OCI-LY3 (cell line): Measurements from ENCODE around the gene LGMN.

ENCODE experiments used
- H2AFZ ChIP-seq: fragments of 200-600, 300-600 bp; shearing (Covaris generic); 2 replicates; pipeline ENCODE4 v1.6.0; 2014; ENCODE audit warnings: antibody characterized with exemption, low read depth, low read length
- H3K27ac ChIP-seq: fragments of 200-600, 300-600 bp; sonication (generic); 2 replicates; pipeline ENCODE4 v1.5.1; 2014; ENCODE audit warnings: mild to moderate bottlenecking, low read length, moderate library complexity, mixed read lengths
- H3K27me3 ChIP-seq: fragments of 200-600, 300-600 bp; sonication (generic); 2 replicates; pipeline ENCODE4 v1.6.1; 2014; ENCODE audit warnings: low read depth, low read length, mixed read lengths
- H3K36me3 ChIP-seq: fragments of 200-600, 300-600 bp; sonication (generic); replicated peaks from 2 replicates; pipeline ENCODE3; 2014; ENCODE audit warnings: low read depth, low read length, mixed read lengths
- H3K4me1 ChIP-seq: fragments of 300-600, 200-600 bp; sonication (generic); 2 replicates; pipeline ENCODE4 v1.6.1; 2014; ENCODE audit warnings: low read length, mixed read lengths
- H3K4me2 ChIP-seq: fragments of 200-600, 300-600 bp; sonication (generic); 2 replicates; pipeline ENCODE4 v1.6.1; 2014; ENCODE audit warnings: low read length, mixed read lengths
- H3K4me3 ChIP-seq: fragments of 300-600, 200-600 bp; sonication (generic); 2 replicates; pipeline ENCODE4 v1.5.1; 2014; ENCODE audit warnings: antibody characterized with exemption, mild to moderate bottlenecking, low read length, moderate library complexity
- H3K79me2 ChIP-seq: fragments of 300-600, 200-600 bp; shearing (Covaris generic); 2 replicates; pipeline ENCODE4 v1.6.1; 2014; ENCODE audit warnings: mild to moderate bottlenecking, low read length, mixed read lengths
- H3K9ac ChIP-seq: fragments of 300-600, 200-600 bp; shearing (Covaris generic); 2 replicates; pipeline ENCODE4 v1.6.0; 2014; ENCODE audit warnings: mild to moderate bottlenecking, low read length, moderate library complexity
- H3K9me3 ChIP-seq: fragments of 200-600, 300-600 bp; shearing (Covaris generic); 2 replicates; pipeline ENCODE4 v1.6.1; 2014; ENCODE audit warnings: low read length, mixed read lengths; ENCODE audit not compliant: insufficient read depth
- H4K20me1 ChIP-seq: fragments of 200-600, 300-600 bp; sonication (generic); 2 replicates; pipeline ENCODE4 v1.6.1; 2016; ENCODE audit warnings: low read length, mixed read lengths; ENCODE audit not compliant: insufficient read depth
- EZH2phosphoT487 ChIP-seq: fragments of 200-600 bp; shearing (Covaris generic); IDR thresholded peaks from 2 replicates; pipeline ENCODE4 v1.6.1; 2018; ENCODE audit warnings: antibody characterized with exemption, mixed run types, low read depth
- TF ChIP-seq, protein P1 (sequence below): fragments of 200-600, 300-600 bp; sonication (generic); IDR thresholded peaks from 2 replicates; pipeline ENCODE4 v1.5.1; 2014; ENCODE audit warnings: antibody characterized with exemption, low read length, low read depth

Gene LGMN

DNA sequence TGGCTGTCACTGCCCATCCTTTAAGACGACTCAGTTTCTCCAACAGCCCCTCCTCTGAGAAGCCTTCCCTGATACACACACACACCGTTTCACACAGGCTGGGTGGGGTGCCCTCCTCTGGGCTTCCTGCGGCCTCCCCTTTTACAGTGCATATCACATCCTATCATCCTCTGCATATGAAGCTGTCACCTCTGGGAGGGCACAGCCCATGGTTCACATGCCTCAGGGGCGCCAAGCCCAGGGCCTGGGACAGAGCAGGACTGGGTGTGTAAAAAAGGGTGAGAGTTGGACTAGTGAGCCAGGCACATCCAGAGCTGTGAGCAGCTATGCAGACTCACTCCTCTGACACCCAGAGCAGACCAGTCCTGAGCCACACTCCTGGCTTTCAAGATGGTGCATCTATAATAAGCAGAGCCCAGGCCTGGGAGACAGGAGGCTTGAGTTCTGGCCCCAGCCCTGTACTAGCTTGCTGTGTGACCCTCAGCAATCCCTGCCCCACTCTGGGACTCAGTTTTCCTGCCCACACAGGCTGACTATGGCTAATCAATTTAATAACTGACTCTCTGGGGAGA, 62.6 kb downstream of the LGMN start:
- Histone ChIP-seq H2AFZ (no peak overlapping the region), H3K27ac (no peak overlapping the region)

DNA sequence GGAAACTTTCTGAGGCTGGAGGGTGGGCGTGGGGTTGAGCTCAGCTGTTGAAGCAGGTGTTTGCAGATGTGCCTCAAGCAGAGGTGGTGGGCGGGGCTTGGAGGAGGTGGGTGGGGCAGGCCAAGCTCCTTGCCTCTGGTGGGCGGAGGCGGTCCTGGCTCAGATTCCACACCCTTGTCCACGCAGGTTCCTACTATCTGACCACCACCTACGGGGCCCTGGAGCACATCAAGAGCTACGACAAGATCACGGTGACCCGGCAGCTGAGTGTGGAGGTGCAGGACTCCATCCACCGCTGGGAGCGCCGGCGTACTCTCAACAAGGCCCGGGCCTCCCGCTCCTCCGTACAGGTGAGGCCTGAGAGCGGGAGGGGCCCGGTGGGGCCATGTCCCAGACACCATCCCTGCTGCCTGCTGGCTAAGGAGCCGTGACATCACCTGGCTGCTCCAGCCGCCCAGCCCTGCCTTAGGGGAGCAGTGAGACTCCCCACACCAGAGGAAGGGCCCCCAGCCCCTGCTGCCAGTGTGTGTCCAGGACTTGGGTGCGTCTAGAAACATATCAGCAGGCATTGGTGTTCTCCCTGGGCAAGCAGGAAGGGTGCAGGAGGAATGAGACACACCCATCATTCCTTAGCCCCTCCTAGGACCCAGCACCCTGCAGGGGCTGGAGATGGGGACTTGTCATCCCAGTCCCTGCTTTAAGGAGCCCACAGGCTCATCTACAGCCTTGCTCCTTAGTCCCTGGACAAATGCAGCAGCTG, 63.4 kb downstream of the LGMN start:
- peaks cover 6% of the 10 kb centered on the region; the same call in 1 of the 2 replicates for H3K27me3 ChIP-seq
- no peaks in the 10 kb centered on the region for H3K9me3 ChIP-seq
- H3K27ac ChIP-seq: no peak overlapping the region
- no peaks in the 10 kb centered on the region for H3K36me3 ChIP-seq
- H2AFZ ChIP-seq: no peak overlapping the region
- H4K20me1 ChIP-seq: no peaks in the 10 kb centered on the region
- H3K79me2 ChIP-seq: no peaks in the 10 kb centered on the region
- H3K9ac ChIP-seq: no peak overlapping the region
- TF ChIP-seq, protein P1, sequence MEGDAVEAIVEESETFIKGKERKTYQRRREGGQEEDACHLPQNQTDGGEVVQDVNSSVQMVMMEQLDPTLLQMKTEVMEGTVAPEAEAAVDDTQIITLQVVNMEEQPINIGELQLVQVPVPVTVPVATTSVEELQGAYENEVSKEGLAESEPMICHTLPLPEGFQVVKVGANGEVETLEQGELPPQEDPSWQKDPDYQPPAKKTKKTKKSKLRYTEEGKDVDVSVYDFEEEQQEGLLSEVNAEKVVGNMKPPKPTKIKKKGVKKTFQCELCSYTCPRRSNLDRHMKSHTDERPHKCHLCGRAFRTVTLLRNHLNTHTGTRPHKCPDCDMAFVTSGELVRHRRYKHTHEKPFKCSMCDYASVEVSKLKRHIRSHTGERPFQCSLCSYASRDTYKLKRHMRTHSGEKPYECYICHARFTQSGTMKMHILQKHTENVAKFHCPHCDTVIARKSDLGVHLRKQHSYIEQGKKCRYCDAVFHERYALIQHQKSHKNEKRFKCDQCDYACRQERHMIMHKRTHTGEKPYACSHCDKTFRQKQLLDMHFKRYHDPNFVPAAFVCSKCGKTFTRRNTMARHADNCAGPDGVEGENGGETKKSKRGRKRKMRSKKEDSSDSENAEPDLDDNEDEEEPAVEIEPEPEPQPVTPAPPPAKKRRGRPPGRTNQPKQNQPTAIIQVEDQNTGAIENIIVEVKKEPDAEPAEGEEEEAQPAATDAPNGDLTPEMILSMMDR: no peak
- TF ChIP-seq EZH2phosphoT487: no peak
- H3K4me1 ChIP-seq: peaks cover 10% of the 10 kb centered on the region
- no peak overlapping the region for H3K4me2 ChIP-seq
- H3K4me3 ChIP-seq: no peak overlapping the region

More for the DNA sequence above, 62.6 kb downstream of the LGMN start:
- Histone ChIP-seq H3K27me3 (0 out of 2 replicates have a peak, but pooled peaks cover 4% of the 10 kb centered on the region), H3K9me3 (no peaks in the 10 kb centered on the region), H3K4me2 (no peak overlapping the region), H4K20me1 (no peaks in the 10 kb centered on the region), H3K9ac (no peak overlapping the region), H3K79me2 (no peaks in the 10 kb centered on the region), H3K4me3 (no peak overlapping the region), H3K4me1 (peaks cover 5% of the 10 kb centered on the region), H3K36me3 (no peaks in the 10 kb centered on the region)
- TF ChIP-seq, protein P1: no peak
- TF ChIP-seq EZH2phosphoT487: no peak

DNA sequence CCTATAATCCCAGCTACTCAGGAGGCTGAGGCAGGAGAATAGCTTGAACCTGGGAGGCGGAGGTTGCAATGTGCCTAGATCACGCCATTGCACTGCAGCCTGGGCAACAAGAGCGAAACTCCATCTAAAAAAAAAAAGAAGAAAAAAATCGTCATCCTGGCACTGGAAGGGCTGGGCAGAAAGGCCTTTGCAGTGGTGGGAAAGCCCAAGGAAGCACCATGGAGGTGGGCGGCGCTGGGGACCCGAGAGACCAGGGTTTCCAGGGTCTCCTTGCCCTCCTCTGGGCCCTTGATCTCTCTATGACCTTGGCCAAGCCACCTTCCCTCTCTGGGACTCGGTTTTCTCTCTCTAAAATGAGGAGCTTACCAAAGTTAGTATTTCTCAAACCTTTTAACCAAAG, 65.4 kb downstream of the LGMN start:
- TF ChIP-seq EZH2phosphoT487: no peak
- TF ChIP-seq, protein P1: no peak
- H4K20me1 ChIP-seq: no peaks in the 10 kb centered on the region; the same call in 1 of the 2 replicates
- H3K79me2 ChIP-seq: no peaks in the 10 kb centered on the region
- H3K9ac ChIP-seq: no peak overlapping the region
- peaks cover 10% of the 10 kb centered on the region for H3K4me1 ChIP-seq
- H3K9me3 ChIP-seq: no peaks in the 10 kb centered on the region
- no peak overlapping the region for H2AFZ ChIP-seq
- no peak overlapping the region for H3K27ac ChIP-seq
- H3K36me3 ChIP-seq: no peaks in the 10 kb centered on the region
- peaks cover 17% of the 10 kb centered on the region for H3K27me3 ChIP-seq
- no peak overlapping the region for H3K4me3 ChIP-seq
- H3K4me2 ChIP-seq: no peak overlapping the region
